Measurements from ENCODE around the gene TIMM17B.

The TIMM17B gene

GRCh38 chrX:48897625-48898306 is at the start of gene TIMM17B, which contains the start of gene PQBP1:
TSS of gene TIMM17B (minus strand) at chrX:48897768. CDS start at chrX:48897749, 19 bp downstream.
TSS of gene PQBP1 (plus strand) at chrX:48897930. CDS start at chrX:48898510, 580 bp downstream.
- peak within 1 kb of the TSS; percentile 77 for H3K4me3 ChIP-seq (ENCODE audit: low read depth, low read length)
- no peak for TF ChIP-seq CTCF (IDR thresholded peaks at IDR 0.05; ENCODE audit: low read depth, low read length)

DNA sequence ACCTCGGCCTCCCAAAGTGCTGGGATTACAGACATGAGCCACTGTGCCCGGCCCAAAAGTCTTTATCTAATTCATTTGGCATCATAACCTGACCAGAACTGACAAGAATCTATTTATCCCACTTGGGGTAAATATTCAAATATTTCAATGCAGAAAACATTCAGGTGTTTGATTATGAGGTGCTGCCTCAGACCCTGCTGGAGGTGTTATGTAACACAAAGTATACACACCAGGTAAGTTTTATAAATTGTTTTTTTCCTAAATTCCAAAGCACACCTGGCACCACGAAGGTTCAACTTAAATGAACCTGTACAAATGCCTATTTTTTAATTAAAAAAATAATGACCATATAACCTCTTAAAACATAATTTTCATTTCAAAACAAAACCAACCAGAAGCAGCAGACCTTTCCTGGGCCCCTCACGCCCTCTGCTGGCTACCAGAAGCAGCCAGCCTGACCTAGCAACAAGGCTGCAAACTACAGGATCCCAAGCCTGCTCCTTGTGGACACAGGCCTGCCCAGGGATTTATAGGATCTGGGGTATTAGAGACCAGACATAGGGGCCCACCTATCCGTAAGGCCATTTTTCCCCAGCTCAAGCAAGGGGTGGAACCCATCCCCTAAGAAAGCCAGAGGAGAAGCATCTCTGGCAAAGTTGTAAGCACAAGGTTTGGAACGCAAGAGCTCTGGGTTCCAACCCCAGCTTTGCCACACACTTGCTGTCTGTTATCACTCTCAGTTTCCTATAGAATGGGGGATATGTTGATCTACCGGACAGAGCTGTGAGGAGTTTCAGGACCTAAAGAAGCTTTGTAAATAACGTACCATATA is 48.2 kb upstream of the TIMM17B start:
- peak; percentile 76 for TF ChIP-seq CTCF (IDR thresholded peaks at IDR 0.05; ENCODE audit: low read depth, low read length)
- H3K4me3 ChIP-seq (ENCODE audit: low read depth, low read length), result no peak overlapping the region

DNA sequence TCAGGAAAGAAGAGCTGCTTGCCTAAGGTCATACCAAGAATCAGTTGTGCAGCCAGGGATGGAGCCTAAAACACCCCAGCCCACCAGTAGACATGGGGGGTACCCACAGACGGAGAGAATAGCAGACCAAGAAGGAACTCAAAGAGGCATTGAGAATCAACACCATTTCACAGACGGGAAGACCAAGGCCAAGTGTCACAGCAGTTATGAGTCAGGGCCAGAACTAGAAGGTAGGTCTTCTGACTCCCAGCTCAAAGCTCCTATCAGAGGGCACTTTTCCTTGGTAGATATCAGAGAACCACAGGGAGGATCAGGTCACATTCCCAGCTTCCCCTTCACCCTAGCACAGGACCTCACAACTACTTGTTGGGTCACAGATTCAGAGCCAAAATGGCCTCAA is 45.3 kb upstream of the TIMM17B start:
- H3K4me3 ChIP-seq (ENCODE audit: low read depth, low read length), result no peak overlapping the region
- TF ChIP-seq CTCF (IDR thresholded peaks at IDR 0.05; ENCODE audit: low read depth, low read length), result no peak

DNA sequence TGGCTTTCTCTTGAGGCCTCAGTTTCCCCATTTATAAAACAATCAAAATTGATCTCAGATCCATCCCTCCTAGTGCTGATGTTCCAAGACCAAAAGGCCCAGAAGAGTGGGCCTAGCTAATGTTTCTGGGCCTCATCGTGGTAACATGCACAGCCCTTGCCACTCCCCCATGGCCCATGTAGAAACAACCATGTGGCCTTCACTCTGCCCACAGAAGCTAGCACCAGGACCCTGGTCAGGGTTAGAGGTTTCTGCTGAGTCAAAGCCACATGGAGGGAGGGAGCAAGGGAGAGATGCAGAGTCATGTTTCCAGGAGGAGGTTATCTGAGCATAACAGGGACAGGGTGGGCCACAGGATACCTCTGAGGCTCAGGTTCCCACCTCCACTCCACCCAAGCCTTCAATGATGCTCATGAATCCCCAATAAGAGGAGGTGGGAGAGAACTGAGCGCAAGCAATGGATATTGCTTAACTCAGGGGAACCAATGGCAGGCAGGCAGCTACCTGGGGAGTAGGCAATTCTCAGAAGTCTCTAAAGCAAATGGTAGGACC is 42.9 kb upstream of the TIMM17B start:
- no peak overlapping the region for H3K4me3 ChIP-seq (ENCODE audit: low read depth, low read length)
- TF ChIP-seq CTCF (IDR thresholded peaks at IDR 0.05; ENCODE audit: low read depth, low read length), result no peak

DNA sequence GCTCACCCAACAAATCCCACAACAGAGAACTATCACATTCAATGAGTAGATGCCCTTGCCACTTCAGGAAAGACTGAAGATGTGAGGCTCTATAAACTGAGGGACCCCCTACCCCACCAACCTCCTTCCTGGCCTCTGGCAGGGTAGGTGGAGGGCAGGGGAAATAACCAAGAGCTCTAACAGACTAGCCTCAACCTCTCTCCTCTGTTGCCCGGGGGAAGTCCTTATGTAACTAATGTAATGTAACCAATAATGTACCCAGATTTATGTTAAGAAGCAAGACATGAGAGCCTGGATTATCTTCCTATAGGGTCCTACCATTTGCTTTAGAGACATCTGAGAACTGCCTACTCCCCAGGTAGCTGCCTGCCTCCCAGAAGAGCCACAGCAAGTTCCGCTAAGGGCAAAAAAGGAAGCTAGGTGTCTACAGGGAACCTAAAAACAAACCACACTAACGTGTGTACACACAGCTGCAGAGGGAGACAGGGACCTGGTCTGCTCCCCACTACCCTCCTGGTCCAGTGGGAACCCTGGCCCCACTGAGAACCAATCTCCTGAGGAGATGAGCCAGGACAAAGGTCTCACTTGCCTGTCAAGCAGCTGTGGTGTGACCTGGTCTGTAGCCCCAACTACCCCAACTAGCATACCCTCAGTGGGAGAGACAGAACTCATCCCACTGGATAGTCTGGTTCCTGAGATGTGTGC is 42.1 kb upstream of the TIMM17B start:
- no peak overlapping the region for H3K4me3 ChIP-seq (ENCODE audit: low read depth, low read length)

More for the DNA sequence above, 42.1 kb upstream of the TIMM17B start:
- TF ChIP-seq CTCF (IDR thresholded peaks at IDR 0.05; ENCODE audit: low read depth, low read length), result no peak
